ACC112 (cell line): ENCODE measurements around the gene TUBA3E.
"Not testable (repeated sequence)": the region's sequence is repeated elsewhere in the genome, so short reads cannot be mapped to it uniquely, and the experiment has no call there.

Experiments
- H2AFZ ChIP-seq: fragments of 200-600 bp; sonication (generic); one replicate; pipeline ENCODE4 v1.6.0; 2017; ENCODE audit warnings: antibody characterized with exemption, low read length; ENCODE audit not compliant: unreplicated experiment
- H3K27ac ChIP-seq: fragments of 200-600 bp; sonication (generic); 2 replicates; pipeline ENCODE4 v1.5.1; 2014; ENCODE audit warnings: low read depth, mild to moderate bottlenecking, antibody characterized with exemption, low read length, moderate library complexity
- H3K27me3 ChIP-seq: fragments of 200-600 bp; sonication (generic); 2 replicates; pipeline ENCODE4 v1.6.1; 2014; ENCODE audit warnings: mild to moderate bottlenecking, antibody characterized with exemption, low read length, moderate library complexity, mixed read lengths; ENCODE audit not compliant: insufficient read depth
- H3K36me3 ChIP-seq: fragments of 200-600 bp; sonication (generic); 2 replicates; pipeline ENCODE4 v1.6.1; 2016; ENCODE audit warnings: mild to moderate bottlenecking, antibody characterized with exemption, low read length, moderate library complexity, mixed read lengths; ENCODE audit not compliant: insufficient read depth
- H3K4me1 ChIP-seq: fragments of 200-600 bp; sonication (generic); one replicate; pipeline ENCODE4 v1.6.1; 2016; ENCODE audit warnings: low read length, mixed read lengths; ENCODE audit not compliant: insufficient read depth, unreplicated experiment, control insufficient read depth
- H3K4me3 ChIP-seq: fragments of 200-600 bp; sonication (generic); 2 replicates; pipeline ENCODE4 v1.5.1; 2014; ENCODE audit warnings: mild to moderate bottlenecking, low read depth, low read length
- H3K79me2 ChIP-seq: fragments of 200-600 bp; sonication (generic); one replicate; pipeline ENCODE4 v1.6.0; 2016; ENCODE audit warnings: low read length; ENCODE audit not compliant: control insufficient read depth, unreplicated experiment, insufficient read depth

Gene TUBA3E

GRCh38 chr2:130154773-130155765 lies 43.2 kb downstream of the TUBA3E start:
- Histone ChIP-seq H3K4me3 (no peak overlapping the region), H3K27ac (no peak overlapping the region), H3K4me1 (no peaks in the 10 kb centered on the region), H3K27me3 (no peaks in the 10 kb centered on the region), H2AFZ (no peak overlapping the region), H3K36me3 (no peaks in the 10 kb centered on the region), H3K79me2 (no peaks in the 10 kb centered on the region)

- not testable (repeated sequence) for H3K4me3 ChIP-seq, H3K4me1 ChIP-seq, H3K36me3 ChIP-seq, H3K27ac ChIP-seq, H3K27me3 ChIP-seq, H2AFZ ChIP-seq, H3K79me2 ChIP-seq
These were observed 43.8 kb downstream of the TUBA3E start for GRCh38 chr2:130154423-130154770.

- not testable (repeated sequence) for H3K36me3 ChIP-seq, H3K79me2 ChIP-seq, H3K27ac ChIP-seq, H3K4me3 ChIP-seq, H2AFZ ChIP-seq, H3K27me3 ChIP-seq, H3K4me1 ChIP-seq
These were observed 44.4 kb downstream of the TUBA3E start for GRCh38 chr2:130153721-130154422.

GRCh38 chr2:130152816-130153595 lies 45.2 kb downstream of the TUBA3E start:
- no peak overlapping the region for H3K4me3 ChIP-seq
- no peak overlapping the region for H3K27ac ChIP-seq
- no peaks in the 10 kb centered on the region for H3K79me2 ChIP-seq
- no peaks in the 10 kb centered on the region for H3K4me1 ChIP-seq
- H3K36me3 ChIP-seq: no peaks in the 10 kb centered on the region
- no peak overlapping the region for H2AFZ ChIP-seq
- no peaks in the 10 kb centered on the region for H3K27me3 ChIP-seq

GRCh38 chr2:130152136-130152815 lies 46.0 kb downstream of the TUBA3E start:
- H3K36me3 ChIP-seq, H2AFZ ChIP-seq, H3K4me1 ChIP-seq, H3K27ac ChIP-seq, H3K27me3 ChIP-seq, H3K79me2 ChIP-seq, H3K4me3 ChIP-seq: not testable (repeated sequence)

GRCh38 chr2:130151145-130151512 lies 47.1 kb downstream of the TUBA3E start:
- H3K4me1 ChIP-seq, H3K27me3 ChIP-seq, H2AFZ ChIP-seq, H3K27ac ChIP-seq, H3K79me2 ChIP-seq, H3K4me3 ChIP-seq, H3K36me3 ChIP-seq: not testable (repeated sequence)

GRCh38 chr2:130150181-130151144 lies 47.8 kb downstream of the TUBA3E start:
- no peaks in the 10 kb centered on the region for H3K27me3 ChIP-seq
- no peaks in the 10 kb centered on the region for H3K79me2 ChIP-seq
- H3K36me3 ChIP-seq: no peaks in the 10 kb centered on the region
- no peak overlapping the region for H2AFZ ChIP-seq
- no peak overlapping the region for H3K4me3 ChIP-seq
- H3K27ac ChIP-seq: no peak overlapping the region
- no peaks in the 10 kb centered on the region for H3K4me1 ChIP-seq

GRCh38 chr2:130148515-130148914 lies 49.7 kb downstream of the TUBA3E start:
- not testable (repeated sequence) for H3K36me3 ChIP-seq, H3K27ac ChIP-seq, H3K27me3 ChIP-seq, H3K4me3 ChIP-seq, H2AFZ ChIP-seq, H3K4me1 ChIP-seq, H3K79me2 ChIP-seq

- not testable (repeated sequence) for H3K27ac ChIP-seq, H3K27me3 ChIP-seq, H3K36me3 ChIP-seq, H3K4me1 ChIP-seq, H3K79me2 ChIP-seq
- H3K4me3 ChIP-seq: peak within 1 kb of the TSS; percentile 72
- H2AFZ ChIP-seq: peak within 1 kb of the TSS; percentile 60
These were observed 53.2 kb downstream of the TUBA3E start, which contains the start of gene CCDC74B for GRCh38 chr2:130145006-130145414. CCDC74B (minus strand) TSS chr2:130145112; CDS start chr2:130144996, 116 bp downstream.
